GM12865 (cell line): Measurements from ENCODE around the gene CDC42.
A peak's percentile ranks its signal among the peaks of the same experiment; 100 is the strongest.
"Not testable (repeated sequence)": the region's sequence is repeated elsewhere in the genome, so short reads cannot be mapped to it uniquely, and the experiment has no call there.

Experiments
- DNase-seq: peaks from one replicate; pipeline ENCODE4 v3.0.0; 2010; ENCODE audit warnings: low read depth
- H3K4me3 ChIP-seq: 2 replicates; pipeline ENCODE4 v1.5.1; 2011; ENCODE audit warnings: mild to moderate bottlenecking, low read depth, low read length, control low read depth
- CTCF ChIP-seq: IDR thresholded peaks from 2 replicates; pipeline ENCODE4 v1.5.1; 2011; ENCODE audit warnings: low read length, control low read depth, low read depth, inconsistent platforms; ENCODE audit not compliant: insufficient read depth; ENCODE audit errors: missing control alignments

CDC42 gene

GRCh38 chr1:22052115-22053016 is at the start of gene CDC42:
CDC42 (plus strand) TSS chr1:22052709; CDS start chr1:22078479, 25,770 bp downstream.
- peak within 1 kb of the TSS; percentile 87 for H3K4me3 ChIP-seq
- TF ChIP-seq CTCF: no peak
- DNase-seq: peak; percentile 98

GRCh38 chr1:22002875-22003274 is 49.6 kb upstream of the CDC42 start:
- DNase-seq, H3K4me3 ChIP-seq: not testable (repeated sequence)

GRCh38 chr1:22003959-22004358 is 48.5 kb upstream of the CDC42 start:
- DNase-seq, H3K4me3 ChIP-seq: not testable (repeated sequence)

- peak; percentile 13 for DNase-seq
- H3K4me3 ChIP-seq: not testable (repeated sequence)
Measured at GRCh38 chr1:22005261-22006149, 47.0 kb upstream of the CDC42 start.

GRCh38 chr1:22006736-22007135 is 45.8 kb upstream of the CDC42 start:
- DNase-seq: not testable (repeated sequence)

DNA sequence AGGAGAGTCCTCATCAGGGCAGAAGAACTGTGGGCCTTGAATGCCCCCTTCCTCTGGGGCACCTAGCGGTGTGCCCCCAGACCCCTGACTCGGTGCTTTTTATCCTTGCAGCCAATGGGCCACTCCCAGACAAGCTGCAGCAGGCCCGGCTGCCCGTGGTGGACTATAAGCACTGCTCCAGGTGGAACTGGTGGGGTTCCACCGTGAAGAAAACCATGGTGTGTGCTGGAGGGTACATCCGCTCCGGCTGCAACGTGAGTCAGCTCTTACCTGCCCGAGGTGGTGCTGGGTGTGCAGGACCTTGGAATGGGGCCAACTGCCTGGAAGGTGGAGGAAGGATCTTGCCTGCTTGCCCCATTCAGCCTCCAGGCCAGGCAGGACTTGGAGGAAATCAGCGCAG is 45.2 kb upstream of the CDC42 start:
- DNase-seq, H3K4me3 ChIP-seq: not testable (repeated sequence)

More at GRCh38 chr1:22006736-22007135, 45.8 kb upstream of the CDC42 start:
- H3K4me3 ChIP-seq: not testable (repeated sequence)

DNA sequence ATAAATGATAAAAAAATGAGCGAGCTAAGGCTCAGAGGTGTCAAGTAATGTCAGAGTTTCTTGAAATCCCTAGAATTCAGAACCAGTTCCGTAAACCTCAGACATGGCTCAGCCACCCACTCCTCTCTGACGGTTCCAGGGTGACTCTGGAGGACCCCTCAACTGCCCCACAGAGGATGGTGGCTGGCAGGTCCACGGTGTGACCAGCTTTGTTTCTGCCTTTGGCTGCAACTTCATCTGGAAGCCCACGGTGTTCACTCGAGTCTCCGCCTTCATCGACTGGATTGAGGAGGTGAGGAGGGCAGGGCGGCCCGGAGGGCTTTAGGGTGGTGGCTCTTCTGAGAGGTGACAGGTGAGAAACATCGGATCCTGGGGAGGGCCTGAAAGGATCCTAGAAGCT is 42.9 kb upstream of the CDC42 start:
- not testable (repeated sequence) for H3K4me3 ChIP-seq, DNase-seq

- not testable (repeated sequence) for H3K4me3 ChIP-seq, DNase-seq
Measured at GRCh38 chr1:22012752-22013151, 39.8 kb upstream of the CDC42 start.

DNA sequence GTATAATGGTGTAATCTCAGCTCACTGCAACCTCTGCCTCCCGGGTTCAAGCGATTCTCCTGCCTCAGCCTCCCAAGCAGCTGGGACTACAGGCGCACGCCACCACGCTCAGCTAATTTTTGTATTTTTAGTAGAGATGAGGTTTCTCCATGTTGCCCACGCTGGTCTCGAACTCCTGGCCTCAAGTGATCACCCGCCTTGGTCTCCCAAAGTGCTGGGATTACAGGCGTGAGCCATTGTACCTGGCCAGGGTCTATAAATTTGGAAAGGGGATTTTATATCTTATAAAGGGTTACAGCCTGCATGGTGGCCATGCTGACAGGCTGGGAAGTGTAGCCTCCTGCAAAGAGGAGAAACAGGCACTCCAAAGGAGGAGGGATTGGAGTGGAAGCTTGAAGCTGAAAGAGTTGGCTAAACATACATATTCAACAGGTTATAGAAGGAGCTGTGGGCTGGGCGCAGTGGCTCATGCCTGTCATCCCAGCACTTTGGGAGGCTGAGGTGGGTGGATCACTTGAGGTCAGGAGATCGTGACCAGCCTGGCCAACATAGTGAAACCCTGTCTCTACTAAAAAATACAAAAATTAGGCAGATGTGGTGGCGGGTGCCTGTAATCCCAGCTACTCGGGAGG is 37.8 kb upstream of the CDC42 start:
- not testable (repeated sequence) for DNase-seq, H3K4me3 ChIP-seq

- H3K4me3 ChIP-seq: no peak overlapping the region
- peak; percentile 17 for TF ChIP-seq CTCF
- DNase-seq: peak; percentile 71
Measured at GRCh38 chr1:22018583-22019559, 33.6 kb upstream of the CDC42 start.
